Measurements from ENCODE around the gene COG2.

DNA sequence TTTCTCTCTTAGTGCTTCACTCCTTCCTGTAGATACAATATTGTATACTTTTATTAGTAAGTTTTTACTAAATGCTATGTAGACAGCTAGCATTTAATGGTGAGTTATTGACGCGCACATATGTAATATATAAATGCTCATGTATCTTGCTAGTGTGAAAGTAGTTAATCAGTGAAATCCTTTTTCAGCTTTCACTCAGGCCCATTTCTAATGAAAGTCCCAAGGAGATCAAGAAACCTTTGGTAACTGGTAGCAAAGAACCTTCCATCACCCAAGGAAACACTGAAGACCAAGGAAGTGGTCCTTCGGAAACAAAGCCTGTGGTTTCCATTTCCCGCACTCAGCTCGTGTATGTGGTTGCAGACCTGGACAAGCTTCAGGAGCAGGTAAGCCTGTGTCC, 44.5 kb downstream of the COG2 start:
- TF ChIP-seq, protein P1, sequence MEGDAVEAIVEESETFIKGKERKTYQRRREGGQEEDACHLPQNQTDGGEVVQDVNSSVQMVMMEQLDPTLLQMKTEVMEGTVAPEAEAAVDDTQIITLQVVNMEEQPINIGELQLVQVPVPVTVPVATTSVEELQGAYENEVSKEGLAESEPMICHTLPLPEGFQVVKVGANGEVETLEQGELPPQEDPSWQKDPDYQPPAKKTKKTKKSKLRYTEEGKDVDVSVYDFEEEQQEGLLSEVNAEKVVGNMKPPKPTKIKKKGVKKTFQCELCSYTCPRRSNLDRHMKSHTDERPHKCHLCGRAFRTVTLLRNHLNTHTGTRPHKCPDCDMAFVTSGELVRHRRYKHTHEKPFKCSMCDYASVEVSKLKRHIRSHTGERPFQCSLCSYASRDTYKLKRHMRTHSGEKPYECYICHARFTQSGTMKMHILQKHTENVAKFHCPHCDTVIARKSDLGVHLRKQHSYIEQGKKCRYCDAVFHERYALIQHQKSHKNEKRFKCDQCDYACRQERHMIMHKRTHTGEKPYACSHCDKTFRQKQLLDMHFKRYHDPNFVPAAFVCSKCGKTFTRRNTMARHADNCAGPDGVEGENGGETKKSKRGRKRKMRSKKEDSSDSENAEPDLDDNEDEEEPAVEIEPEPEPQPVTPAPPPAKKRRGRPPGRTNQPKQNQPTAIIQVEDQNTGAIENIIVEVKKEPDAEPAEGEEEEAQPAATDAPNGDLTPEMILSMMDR (optimal IDR thresholded peaks at IDR 0.05 in 1 of 3, IDR thresholded peaks at IDR 0.05 in 1 of 3, conservative IDR thresholded peaks at IDR 0.05 in 1 of 3; ENCODE audit: extremely low read depth in 1 of 3, insufficient read depth in 2 of 3, low read length in 3 of 3) = no peak
- no peak for TF ChIP-seq EZH2 (IDR thresholded peaks at IDR 0.05; ENCODE audit: low read length)

All from keratinocyte (primary cell).